A549 (cell line): ENCODE data around the gene PIGK.

ENCODE experiments used
- KDM1A ChIP-seq: fragments of 200-600 bp; sonication (generic); IDR thresholded peaks from 2 replicates; pipeline ENCODE4 v1.6.1; 2016; ENCODE audit warnings: low read depth, mild to moderate bottlenecking
- TF ChIP-seq, protein P1 (sequence below): fragments of 450-650 bp; IDR thresholded peaks from 2 replicates; pipeline ENCODE4 v1.6.1; 2014; ENCODE audit warnings: antibody characterized with exemption

DNA sequence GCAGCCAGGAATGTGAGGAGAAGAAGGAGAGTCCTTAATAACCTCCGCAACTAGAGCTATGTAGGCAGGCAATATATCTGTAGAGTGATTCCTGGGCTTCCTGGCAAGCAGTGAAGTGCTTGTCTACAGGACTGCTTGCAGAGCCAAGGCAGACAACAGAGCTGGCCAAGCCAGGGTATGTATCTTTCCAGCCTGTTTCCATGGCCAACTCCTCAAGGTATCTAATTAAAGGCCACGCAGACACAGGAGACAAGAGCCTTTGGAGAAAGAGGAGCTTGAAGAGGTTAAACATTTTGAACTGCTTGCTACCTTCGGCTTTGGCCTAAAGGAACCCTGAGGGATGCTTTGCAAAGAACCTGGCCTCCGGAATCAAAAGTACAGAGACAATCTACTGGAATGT is 137.4 kb downstream of the PIGK start:
- TF ChIP-seq, protein P1, sequence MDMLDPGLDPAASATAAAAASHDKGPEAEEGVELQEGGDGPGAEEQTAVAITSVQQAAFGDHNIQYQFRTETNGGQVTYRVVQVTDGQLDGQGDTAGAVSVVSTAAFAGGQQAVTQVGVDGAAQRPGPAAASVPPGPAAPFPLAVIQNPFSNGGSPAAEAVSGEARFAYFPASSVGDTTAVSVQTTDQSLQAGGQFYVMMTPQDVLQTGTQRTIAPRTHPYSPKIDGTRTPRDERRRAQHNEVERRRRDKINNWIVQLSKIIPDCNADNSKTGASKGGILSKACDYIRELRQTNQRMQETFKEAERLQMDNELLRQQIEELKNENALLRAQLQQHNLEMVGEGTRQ: no peak
- no peak for TF ChIP-seq KDM1A
